H1 (cell line): ENCODE data around the gene STIMATE. TPM values are rescaled to one million over a fixed set of nuclear protein-coding genes. Genes with fewer than 3 reads are reported as not detected.

Experiments
- CTCF ChIA-PET: fragments of 300-600 bp; sonication (Branson Sonifier 250); formaldehyde crosslinking; loops from one replicate; lab custom pipeline; 2021; ENCODE audit not compliant: partially characterized antibody; lab: Charles Lee
- POLR2A ChIA-PET: fragments of 300-600 bp; sonication (Branson Sonifier 250); formaldehyde crosslinking; loops from one replicate; lab custom pipeline; 2021; ENCODE audit warnings: inconsistent platforms; ENCODE audit not compliant: partially characterized antibody; lab: Charles Lee
- DNase-seq, 2 experiments: peaks; one replicate each; pipeline versions ENCODE4 v3.0.0 to v3.0.0-alpha.2; 2010 to 2022; ENCODE audit warnings: low spot score in 2 of 2, low read depth in 1 of 2, mixed read lengths in 1 of 2
- FAIRE-seq: peaks from 2 replicates; lab custom pipeline; 2011; peaks lifted over from hg19 to GRCh38; lab: Jason Lieb, UNC
- H2AFZ ChIP-seq: 2 replicates; pipeline ENCODE4 v1.8.1; 2012; ENCODE audit warnings: low read length, inconsistent platforms
- H2AK5ac ChIP-seq: 2 replicates; pipeline ENCODE4 v1.6.1; 2013; ENCODE audit warnings: low read depth, low read length
- H2BK120ac ChIP-seq: replicated peaks from 2 replicates; pipeline ENCODE3; 2013; ENCODE audit warnings: low read depth, low read length, inconsistent platforms
- H2BK12ac ChIP-seq: 2 replicates; pipeline ENCODE4 v1.6.1; 2013; ENCODE audit warnings: low read depth, low read length
- H2BK15ac ChIP-seq: 2 replicates; pipeline ENCODE4 v1.6.1; 2013; ENCODE audit warnings: low read length
- H2BK20ac ChIP-seq: 2 replicates; pipeline ENCODE4 v1.6.1; 2013; ENCODE audit warnings: low read length
- H2BK5ac ChIP-seq: 2 replicates; pipeline ENCODE4 v1.6.1; 2013; ENCODE audit warnings: low read depth, low read length
- H3K14ac ChIP-seq: 2 replicates; pipeline ENCODE4 v1.6.1; 2013; ENCODE audit warnings: inconsistent platforms; ENCODE audit not compliant: insufficient read length
- H3K18ac ChIP-seq: 2 replicates; pipeline ENCODE4 v1.6.1; 2013; ENCODE audit warnings: low read length; ENCODE audit errors: extremely low read depth
- H3K23ac ChIP-seq: 2 replicates; pipeline ENCODE4 v1.6.1; 2013; ENCODE audit warnings: inconsistent platforms; ENCODE audit not compliant: insufficient read length
- H3K23me2 ChIP-seq: 2 replicates; pipeline ENCODE4 v1.6.1; 2013; ENCODE audit warnings: low read depth, low read length
- H3K27ac ChIP-seq: 2 replicates; pipeline ENCODE4 v1.6.1; 2011; ENCODE audit warnings: low read depth, low read length, inconsistent platforms
- H3K27me3 ChIP-seq, 4 experiments: replicated peaks in 1 of 4; 1 replicate in 1 of 4; 2 replicates in 3 of 4; pipeline versions ENCODE4 v1.6.1 to v1.8.1; 2011 to 2013; ENCODE audit warnings: low read length in 3 of 4, mild to moderate bottlenecking in 3 of 4, inconsistent platforms in 2 of 4, mixed read lengths in 2 of 4, moderate library complexity in 1 of 4; ENCODE audit not compliant: control insufficient read depth in 3 of 4, insufficient read depth in 3 of 4; ENCODE audit errors: extremely low read depth in 1 of 4
- H3K36me3 ChIP-seq, 4 experiments: 2 replicates each; pipeline versions ENCODE4 v1.6.1 to v1.8.1; 2011 to 2013; ENCODE audit warnings: mild to moderate bottlenecking in 4 of 4, low read length in 3 of 4, moderate library complexity in 2 of 4, control low read depth in 1 of 4, inconsistent platforms in 1 of 4; ENCODE audit not compliant: insufficient read depth in 4 of 4, control insufficient read depth in 2 of 4
- H3K4ac ChIP-seq: replicated peaks from 2 replicates; pipeline ENCODE3; 2013; ENCODE audit warnings: low read length, low read depth, mixed read lengths, inconsistent platforms; ENCODE audit not compliant: insufficient read length
- H3K4me1 ChIP-seq, 4 experiments: replicated peaks in 1 of 4; 1 replicate in 1 of 4; 2 replicates in 3 of 4; pipeline versions ENCODE4 v1.6.1 to v1.8.1; 2011 to 2013; ENCODE audit warnings: low read length in 3 of 4, inconsistent platforms in 2 of 4, mixed read lengths in 1 of 4; ENCODE audit not compliant: insufficient read depth in 4 of 4, control insufficient read depth in 3 of 4
- H3K4me2 ChIP-seq, 2 experiments: 2 replicates each; pipeline versions ENCODE4 v1.6.1 to v1.8.1; 2011 to 2013; ENCODE audit warnings: low read depth in 2 of 2, low read length in 2 of 2, control low read depth in 1 of 2, inconsistent platforms in 1 of 2, mild to moderate bottlenecking in 1 of 2; ENCODE audit not compliant: insufficient read depth in 1 of 2
- H3K4me3 ChIP-seq, 4 experiments: fragments of 200-600, 300-600 bp in 1 of 4; sonication (generic), shearing (Covaris generic), sonication (Bioruptor Twin) in 1 of 4; 2 replicates each; pipeline versions ENCODE4 v1.5.1 to v1.8.1; 2011 to 2016; ENCODE audit warnings: low read length in 4 of 4, low read depth in 3 of 4, control low read depth in 2 of 4, inconsistent platforms in 2 of 4, mild to moderate bottlenecking in 2 of 4, mixed read lengths in 1 of 4, moderate library complexity in 1 of 4; ENCODE audit not compliant: insufficient read depth in 2 of 4; ENCODE audit errors: extremely low read depth in 1 of 4
- H3K56ac ChIP-seq: replicated peaks from 2 replicates; pipeline ENCODE3; 2013; ENCODE audit warnings: low read depth, mild to moderate bottlenecking, mixed read lengths, low read length, inconsistent platforms; ENCODE audit not compliant: insufficient read length
- H3K79me1 ChIP-seq: 2 replicates; pipeline ENCODE4 v1.6.1; 2013; ENCODE audit warnings: low read depth, low read length, control low read depth
- H3K79me2 ChIP-seq, 2 experiments: 2 replicates each; pipeline versions ENCODE4 v1.6.1 to v1.8.1; 2012 to 2013; ENCODE audit warnings: low read length in 2 of 2, mild to moderate bottlenecking in 2 of 2, inconsistent platforms in 1 of 2; ENCODE audit not compliant: insufficient read depth in 2 of 2, control insufficient read depth in 1 of 2
- H3K9ac ChIP-seq, 4 experiments: replicated peaks in 1 of 4; 1 replicate in 1 of 4; 2 replicates in 3 of 4; pipeline versions ENCODE4 v1.6.1 to v1.8.1; 2011 to 2013; ENCODE audit warnings: low read depth in 3 of 4, low read length in 3 of 4, control low read depth in 2 of 4, mild to moderate bottlenecking in 2 of 4, moderate library complexity in 2 of 4, inconsistent platforms in 1 of 4; ENCODE audit errors: extremely low read depth in 1 of 4
- H3K9me3 ChIP-seq, 2 experiments: 2 replicates each; pipeline versions ENCODE4 v1.6.1 to v1.8.1; 2012 to 2013; ENCODE audit warnings: mild to moderate bottlenecking in 2 of 2, moderate library complexity in 2 of 2, control low read depth in 1 of 2, inconsistent platforms in 1 of 2, low read depth in 1 of 2, low read length in 1 of 2, mixed read lengths in 1 of 2; ENCODE audit not compliant: insufficient read depth in 2 of 2
- H4K20me1 ChIP-seq, 2 experiments: replicated peaks in 1 of 2; 2 replicates each; pipeline versions ENCODE3 to v1.8.1; 2011 to 2013; ENCODE audit warnings: inconsistent platforms in 2 of 2, low read length in 2 of 2, mild to moderate bottlenecking in 1 of 2; ENCODE audit not compliant: insufficient read depth in 2 of 2, control insufficient read depth in 1 of 2
- H4K5ac ChIP-seq: 2 replicates; pipeline ENCODE4 v1.6.1; 2013; ENCODE audit warnings: low read length, low read depth, mixed read lengths, inconsistent platforms; ENCODE audit not compliant: insufficient read length
- H4K8ac ChIP-seq: 2 replicates; pipeline ENCODE4 v1.8.0; 2013; ENCODE audit warnings: mild to moderate bottlenecking, moderate library complexity, low read length, inconsistent platforms; ENCODE audit not compliant: insufficient read depth; ENCODE audit errors: extremely low read depth
- H4K91ac ChIP-seq: replicated peaks from 2 replicates; pipeline ENCODE3; 2013; ENCODE audit warnings: low read length, mixed read lengths, inconsistent platforms; ENCODE audit not compliant: insufficient read length
- CHD2 ChIP-seq: IDR thresholded peaks from 2 replicates; pipeline ENCODE4 v1.6.1; 2012; ENCODE audit warnings: low read length, improper control_type of control experiment
- EGR1 ChIP-seq: IDR thresholded peaks from 2 replicates; pipeline ENCODE4 v1.6.1; 2011; ENCODE audit warnings: low read depth, low read length, borderline replicate concordance
- FOSL1 ChIP-seq: IDR thresholded peaks from 2 replicates; pipeline ENCODE4 v1.6.1; 2011; ENCODE audit warnings: mild to moderate bottlenecking, low read depth, low read length, moderate library complexity; ENCODE audit not compliant: insufficient read depth
- JUN ChIP-seq: IDR thresholded peaks from 2 replicates; pipeline ENCODE4 v1.6.1; 2011; ENCODE audit warnings: low read depth, mild to moderate bottlenecking, improper control_type of control experiment, low read length
- POU5F1 ChIP-seq: IDR thresholded peaks from 2 replicates; pipeline ENCODE4 v1.6.1; 2011; ENCODE audit warnings: low read depth, mild to moderate bottlenecking, low read length, moderate library complexity
- USF2 ChIP-seq: IDR thresholded peaks from 2 replicates; pipeline ENCODE4 v1.6.1; 2011; ENCODE audit warnings: low read length, improper control_type of control experiment
- YY1 ChIP-seq: IDR thresholded peaks from 2 replicates; pipeline ENCODE4 v1.6.1; 2011; ENCODE audit warnings: low read depth, mild to moderate bottlenecking, low read length
- WGBS, 2 experiments: shearing (Covaris generic) in 1 of 2; methylation state at CpG; one replicate each; pipeline versions ENCODE4 v1.1.6 to v1.1.7; 2013 to 2015; ENCODE audit warnings: low lambda C conversion rate in 2 of 2, mixed read lengths in 2 of 2, inconsistent platforms in 1 of 2, low coverage in 1 of 2, missing lambda C conversion rate in 1 of 2; ENCODE audit not compliant: insufficient replicate concordance in 2 of 2, insufficient coverage in 1 of 2, insufficient read length in 1 of 2; ENCODE audit errors: extremely low coverage in 1 of 2, missing lambda C conversion rate in 1 of 2; 5-methylcytosine and 5-hydroxymethylcytosine counted together
- polyA plus RNA-seq, 7 experiments: library from polyadenylated mRNA; depleted of rRNA in 3 of 7; stranded (reverse) in 5 of 7; unstranded in 2 of 7; fragments of >200 nt in 5 of 7; fragments of 200-250 nt in 2 of 7; gene quantifications; 1 replicate in 5 of 7; 2 replicates in 1 of 7; 4 replicates in 1 of 7; pipeline versions ENCODE4 v1.2.1 to v1.2.3, GENCODE V29; 2011 to 2013; ENCODE audit warnings: missing spikeins in 2 of 7, mixed read lengths in 2 of 7
- total RNA-seq: library from RNA; stranded (reverse); fragmentation: NEBNext Ultra II Directional; extraction: Animal tissue kit (Norgen Biotek cat#: 25700); gene quantifications from 2 replicates; pipeline ENCODE4 v1.2.1, GENCODE V29; 2021

The STIMATE gene
- total and polyA plus RNA-seq, 2 of the 8 experiments (the other 6 are each of a cell fraction or from before 2014, with no cell fraction given): 17.5 to 22.1 TPM

GRCh38 chr3:52907497-52907896, 10.1 kb upstream of the STIMATE start:
- CTCF ChIA-PET: interaction anchor here (1.0 to 2.1 kb wide), 9 partner anchors 9 to 203 kb away, joined by 3 to 8 read pairs (median 3); partner anchors contain the start of gene STIMATE
- no peak overlapping the region for H2BK20ac ChIP-seq
- no peak overlapping the region for H3K4me2 ChIP-seq
- no peak overlapping the region for H3K23ac ChIP-seq
- no peaks in the 10 kb centered on the region for H3K23me2 ChIP-seq
- H4K8ac ChIP-seq: no peak overlapping the region
- TF ChIP-seq FOSL1 (no peak), YY1 (no peak), USF2 (no peak), CHD2 (no peak), EGR1 (no peak), POU5F1 (no peak), JUN (no peak)
- no peaks in the 10 kb centered on the region for H3K9me3 ChIP-seq
- H2BK5ac ChIP-seq: no peak overlapping the region
- peaks cover 0 to 10% (median 1%) of the 10 kb centered on the region in 4 experiments; a peak in 4 of 8 replicates for H3K36me3 ChIP-seq
- no peak overlapping the region for H3K14ac ChIP-seq
- H2BK12ac ChIP-seq: no peak overlapping the region
- no peak overlapping the region for H3K4me3 ChIP-seq
- no peak overlapping the region for H3K4ac ChIP-seq
- H3K18ac ChIP-seq: no peak overlapping the region
- POLR2A ChIA-PET: interaction anchor here (1.8 kb wide), 1 partner anchor 10 kb away, joined by 7 read pairs; the partner anchor contains the start of gene STIMATE
- H2BK15ac ChIP-seq: no peak overlapping the region
- H2AFZ ChIP-seq: no peak overlapping the region
- DNase-seq (no peak), FAIRE-seq (no peak)
- no peak overlapping the region for H3K9ac ChIP-seq
- H3K56ac ChIP-seq: no peak overlapping the region
- H3K27me3 ChIP-seq: no peaks in the 10 kb centered on the region
- WGBS, 2 experiments: 83% methylated on average over 5 of the region's 5 CpGs; no CpG with 5 or more reads in 1 of the 2 experiments
- no peaks in the 10 kb centered on the region for H3K79me2 ChIP-seq
- H3K4me1 ChIP-seq: no peaks in the 10 kb centered on the region
- H4K5ac ChIP-seq: no peak overlapping the region
- H4K20me1 ChIP-seq: no peaks in the 10 kb centered on the region
- no peak overlapping the region for H2AK5ac ChIP-seq
- H3K79me1 ChIP-seq: no peaks in the 10 kb centered on the region
- no peak overlapping the region for H2BK120ac ChIP-seq
- no peak overlapping the region for H3K27ac ChIP-seq
- H4K91ac ChIP-seq: no peak overlapping the region
